ENCODE data around the gene CCDC60. TPM values are rescaled to one million over a fixed set of nuclear protein-coding genes. Genes with fewer than 3 reads are reported as not detected.

Gene CCDC60
- polyA plus RNA-seq, 3 donors: not detected

DNA sequence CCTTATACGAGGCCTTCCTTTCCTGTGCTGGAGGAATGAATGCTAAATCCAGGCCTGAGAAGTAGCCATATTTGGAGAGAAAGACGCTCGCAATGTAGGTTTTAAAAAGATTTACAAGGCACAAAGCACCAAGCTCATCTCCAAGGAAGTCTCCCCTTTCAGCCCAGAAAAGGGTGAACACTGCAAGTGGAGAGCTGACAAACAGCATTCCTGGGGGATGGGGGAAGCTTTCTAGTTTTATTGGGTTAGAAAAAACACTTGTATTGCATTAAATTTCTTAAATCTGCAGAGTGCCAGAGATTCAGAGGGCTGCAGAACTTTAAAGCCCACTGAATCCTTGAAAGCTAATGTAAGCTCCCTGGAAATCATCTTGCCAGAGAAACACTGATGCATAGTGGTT, 34.6 kb downstream of the CCDC60 start:
- Mint-ChIP-seq H3K27me3 (ENCODE audit: low read depth in 3 of 3) (peaks cover 0 to 5% (median 2%) of the 10 kb centered on the region in 3 donors), H3K4me3 (no peak overlapping the region), H3K36me3 (no peaks in the 10 kb centered on the region), H3K4me1 (peaks cover 9% of the 10 kb centered on the region), H3K27ac (no peak overlapping the region), H3K9me3 (peaks cover 0 to 4% (median 0%) of the 10 kb centered on the region in 7 donors)
- H3K36me3 ChIP-seq (replicated peaks in 1 of 2; ENCODE audit: control insufficient read depth in 1 of 2, insufficient read depth in 2 of 2, low read length in 2 of 2): no peaks in the 10 kb centered on the region
- no peak overlapping the region for H3K4me2 ChIP-seq (replicated peaks; ENCODE audit: extremely low read depth, low read length, poor library complexity, severe bottlenecking)
- H3K79me2 ChIP-seq (ENCODE audit: insufficient read depth, low read length): no peaks in the 10 kb centered on the region
- H3K4me3 ChIP-seq (replicated peaks in 1 of 3; ENCODE audit: low read depth in 2 of 3, low read length in 3 of 3): no peak overlapping the region
- H3K9me3 ChIP-seq (replicated peaks in 1 of 2; ENCODE audit: control insufficient read depth in 1 of 2, insufficient read depth in 1 of 2, low read length in 2 of 2): no peaks in the 10 kb centered on the region
- no peak overlapping the region for H3K9ac ChIP-seq (ENCODE audit: insufficient read depth, low read length, poor library complexity, severe bottlenecking)
- H2AFZ ChIP-seq (ENCODE audit: insufficient read depth, low read depth, low read length, poor library complexity, severe bottlenecking): no peak overlapping the region
- intact Hi-C loops (cut with micrococcal nuclease): no loop called here
- H3K27ac ChIP-seq (ENCODE audit: low read depth in 1 of 2, low read length in 2 of 2): no peak overlapping the region
- TF ChIP-seq, protein P1, sequence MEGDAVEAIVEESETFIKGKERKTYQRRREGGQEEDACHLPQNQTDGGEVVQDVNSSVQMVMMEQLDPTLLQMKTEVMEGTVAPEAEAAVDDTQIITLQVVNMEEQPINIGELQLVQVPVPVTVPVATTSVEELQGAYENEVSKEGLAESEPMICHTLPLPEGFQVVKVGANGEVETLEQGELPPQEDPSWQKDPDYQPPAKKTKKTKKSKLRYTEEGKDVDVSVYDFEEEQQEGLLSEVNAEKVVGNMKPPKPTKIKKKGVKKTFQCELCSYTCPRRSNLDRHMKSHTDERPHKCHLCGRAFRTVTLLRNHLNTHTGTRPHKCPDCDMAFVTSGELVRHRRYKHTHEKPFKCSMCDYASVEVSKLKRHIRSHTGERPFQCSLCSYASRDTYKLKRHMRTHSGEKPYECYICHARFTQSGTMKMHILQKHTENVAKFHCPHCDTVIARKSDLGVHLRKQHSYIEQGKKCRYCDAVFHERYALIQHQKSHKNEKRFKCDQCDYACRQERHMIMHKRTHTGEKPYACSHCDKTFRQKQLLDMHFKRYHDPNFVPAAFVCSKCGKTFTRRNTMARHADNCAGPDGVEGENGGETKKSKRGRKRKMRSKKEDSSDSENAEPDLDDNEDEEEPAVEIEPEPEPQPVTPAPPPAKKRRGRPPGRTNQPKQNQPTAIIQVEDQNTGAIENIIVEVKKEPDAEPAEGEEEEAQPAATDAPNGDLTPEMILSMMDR (IDR thresholded peaks at IDR 0.05): no peak
- H3K4me1 ChIP-seq (ENCODE audit: control insufficient read depth in 1 of 2, insufficient read depth in 2 of 2, low read length in 2 of 2): peaks cover 0 to 9% of the 10 kb centered on the region in 2 donors
- H3K27me3 ChIP-seq (ENCODE audit: control insufficient read depth in 2 of 2, insufficient read depth in 2 of 2, low read length in 2 of 2): peaks cover 0 to 1% of the 10 kb centered on the region in 2 donors
- DNase-seq: no peak
- WGBS (ENCODE audit: insufficient coverage): 80% methylated on average over 1 of the region's 3 CpGs
- H4K20me1 ChIP-seq (ENCODE audit: insufficient read depth, low read length): no peaks in the 10 kb centered on the region

- H3K79me2 ChIP-seq (ENCODE audit: insufficient read depth, low read length): no peaks in the 10 kb centered on the region
- H3K4me3 Mint-ChIP-seq: no peak overlapping the region
- no peaks in the 10 kb centered on the region for H3K36me3 ChIP-seq (replicated peaks in 1 of 2; ENCODE audit: control insufficient read depth in 1 of 2, insufficient read depth in 2 of 2, low read length in 2 of 2)
- no peaks in the 10 kb centered on the region for H3K36me3 Mint-ChIP-seq
- TF ChIP-seq, protein P1 (IDR thresholded peaks at IDR 0.05): no peak
- no peak for DNase-seq
- 84% methylated on average over 7 of the region's 10 CpGs for WGBS (ENCODE audit: insufficient coverage)
- H3K4me1 Mint-ChIP-seq: peaks cover 16% of the 10 kb centered on the region
- peaks cover 0 to 6% (median 0%) of the 10 kb centered on the region in 7 donors for H3K9me3 Mint-ChIP-seq
- no peak overlapping the region for H3K27ac ChIP-seq (ENCODE audit: low read depth in 1 of 2, low read length in 2 of 2)
- H3K4me3 ChIP-seq (replicated peaks in 1 of 3; ENCODE audit: low read depth in 2 of 3, low read length in 3 of 3): no peak overlapping the region
- H3K4me1 ChIP-seq (ENCODE audit: control insufficient read depth in 1 of 2, insufficient read depth in 2 of 2, low read length in 2 of 2): peaks cover under 1 to 13% of the 10 kb centered on the region in 2 donors
- H3K4me2 ChIP-seq (replicated peaks; ENCODE audit: extremely low read depth, low read length, poor library complexity, severe bottlenecking): no peak overlapping the region
- H3K27me3 ChIP-seq (ENCODE audit: control insufficient read depth in 2 of 2, insufficient read depth in 2 of 2, low read length in 2 of 2): no peaks in the 10 kb centered on the region
- no peaks in the 10 kb centered on the region for H3K9me3 ChIP-seq (replicated peaks in 1 of 2; ENCODE audit: control insufficient read depth in 1 of 2, insufficient read depth in 1 of 2, low read length in 2 of 2)
- H3K27ac Mint-ChIP-seq: no peak overlapping the region
- no peaks in the 10 kb centered on the region for H4K20me1 ChIP-seq (ENCODE audit: insufficient read depth, low read length)
- no peak overlapping the region for H2AFZ ChIP-seq (ENCODE audit: insufficient read depth, low read depth, low read length, poor library complexity, severe bottlenecking)
- intact Hi-C loops (cut with micrococcal nuclease): no loop called here
- no peak overlapping the region for H3K9ac ChIP-seq (ENCODE audit: insufficient read depth, low read length, poor library complexity, severe bottlenecking)
- H3K27me3 Mint-ChIP-seq (ENCODE audit: low read depth in 3 of 3): peaks cover 0 to 5% (median 0%) of the 10 kb centered on the region in 3 donors
These were observed 35.5 kb downstream of the CCDC60 start for GRCh38 chr12:119369907-119370546.

Measured in CD14-positive monocyte (primary cell).